Loucy (cell line): Measurements from ENCODE around the gene ILF2.

Experiments used
- EZH2phosphoT487 ChIP-seq: fragments of 200-600 bp; IDR thresholded peaks from 2 replicates; pipeline ENCODE4 v1.6.1; 2018; ENCODE audit warnings: antibody characterized with exemption, mild to moderate bottlenecking, moderate library complexity, borderline replicate concordance
- TF ChIP-seq, protein P1 (sequence below): fragments of 200-600 bp; sonication (generic); conservative IDR thresholded peaks from 2 replicates; pipeline ENCODE4 v1.5.1; 2014; ENCODE audit warnings: mild to moderate bottlenecking, antibody characterized with exemption, low read length

DNA sequence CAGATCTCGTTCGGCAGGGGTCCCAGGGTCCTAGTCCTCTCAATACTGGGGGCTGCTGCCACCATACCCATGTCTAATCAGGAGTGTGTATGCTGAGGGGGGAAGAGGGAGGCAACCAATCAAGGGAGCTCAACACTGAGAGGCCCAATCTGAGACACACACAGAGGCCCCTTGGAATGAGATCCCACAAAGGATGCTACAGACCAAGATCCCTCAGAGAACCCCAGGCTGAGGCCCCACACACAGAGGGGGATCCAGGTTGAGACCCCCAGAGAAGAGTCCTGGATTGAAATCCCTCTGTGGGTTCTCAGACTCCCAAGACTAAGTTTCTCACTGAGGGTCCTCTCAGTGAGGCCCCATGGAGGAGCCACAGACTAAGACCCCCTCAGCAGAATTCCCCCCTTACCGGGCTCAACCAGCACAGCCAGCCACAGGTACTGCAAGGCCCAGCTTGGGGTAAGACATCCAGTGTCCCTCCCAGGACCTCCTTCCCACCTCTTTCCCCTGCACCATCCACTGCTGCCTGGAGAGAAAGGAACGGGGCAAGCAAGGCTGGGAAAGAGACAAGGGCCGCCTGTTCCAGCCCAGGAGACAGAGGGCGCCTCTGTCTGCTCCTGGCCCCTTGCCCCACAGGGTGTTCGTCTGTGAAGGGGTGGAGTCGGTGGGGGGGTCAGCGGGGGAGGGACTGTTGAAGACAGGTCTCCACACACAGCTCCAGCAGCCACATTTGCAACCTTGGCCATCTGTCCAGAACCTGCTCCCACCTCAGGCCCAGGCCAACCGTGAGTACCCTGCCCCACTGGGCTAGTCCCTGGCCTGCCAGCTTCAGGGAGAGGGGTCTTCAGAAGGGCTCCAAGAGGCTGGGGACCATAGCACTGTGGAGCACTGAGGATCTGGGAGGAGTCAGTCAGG lies 42.8 kb downstream of the ILF2 start, which contains the start of gene S100A1:
- TF ChIP-seq, protein P1, sequence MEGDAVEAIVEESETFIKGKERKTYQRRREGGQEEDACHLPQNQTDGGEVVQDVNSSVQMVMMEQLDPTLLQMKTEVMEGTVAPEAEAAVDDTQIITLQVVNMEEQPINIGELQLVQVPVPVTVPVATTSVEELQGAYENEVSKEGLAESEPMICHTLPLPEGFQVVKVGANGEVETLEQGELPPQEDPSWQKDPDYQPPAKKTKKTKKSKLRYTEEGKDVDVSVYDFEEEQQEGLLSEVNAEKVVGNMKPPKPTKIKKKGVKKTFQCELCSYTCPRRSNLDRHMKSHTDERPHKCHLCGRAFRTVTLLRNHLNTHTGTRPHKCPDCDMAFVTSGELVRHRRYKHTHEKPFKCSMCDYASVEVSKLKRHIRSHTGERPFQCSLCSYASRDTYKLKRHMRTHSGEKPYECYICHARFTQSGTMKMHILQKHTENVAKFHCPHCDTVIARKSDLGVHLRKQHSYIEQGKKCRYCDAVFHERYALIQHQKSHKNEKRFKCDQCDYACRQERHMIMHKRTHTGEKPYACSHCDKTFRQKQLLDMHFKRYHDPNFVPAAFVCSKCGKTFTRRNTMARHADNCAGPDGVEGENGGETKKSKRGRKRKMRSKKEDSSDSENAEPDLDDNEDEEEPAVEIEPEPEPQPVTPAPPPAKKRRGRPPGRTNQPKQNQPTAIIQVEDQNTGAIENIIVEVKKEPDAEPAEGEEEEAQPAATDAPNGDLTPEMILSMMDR: peak; percentile 61; the same call in 1 of the 2 replicates
- TF ChIP-seq EZH2phosphoT487: no peak
